ENCODE results near the gene CXCR4. TPM values are rescaled to one million over a fixed set of nuclear protein-coding genes. Genes with fewer than 3 reads are reported as not detected.

CXCR4 gene
- total RNA-seq, 1 experiment from 2014 or later: 1.3 TPM

DNA sequence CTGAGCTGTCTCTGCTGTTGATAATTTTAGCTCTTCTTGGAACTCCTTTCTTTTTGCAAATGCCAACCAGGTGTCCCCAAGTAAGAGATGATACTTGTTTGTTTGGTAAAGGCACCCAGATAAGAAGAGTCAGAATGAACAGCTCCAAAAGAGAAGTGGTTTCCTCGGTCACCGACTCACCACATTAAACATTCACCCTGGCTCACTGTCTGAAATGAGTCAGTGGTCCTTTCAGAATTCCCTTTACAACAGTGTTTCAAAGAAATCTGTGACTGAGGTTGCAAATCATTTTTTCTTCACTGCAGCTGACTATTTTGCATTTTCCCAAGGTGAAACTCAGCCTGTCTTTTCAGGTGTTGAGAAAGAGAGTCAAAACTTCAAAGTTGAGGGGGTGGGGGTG lies 16.2 kb upstream of the CXCR4 start (continued):
- TF ChIP-seq, protein P1, sequence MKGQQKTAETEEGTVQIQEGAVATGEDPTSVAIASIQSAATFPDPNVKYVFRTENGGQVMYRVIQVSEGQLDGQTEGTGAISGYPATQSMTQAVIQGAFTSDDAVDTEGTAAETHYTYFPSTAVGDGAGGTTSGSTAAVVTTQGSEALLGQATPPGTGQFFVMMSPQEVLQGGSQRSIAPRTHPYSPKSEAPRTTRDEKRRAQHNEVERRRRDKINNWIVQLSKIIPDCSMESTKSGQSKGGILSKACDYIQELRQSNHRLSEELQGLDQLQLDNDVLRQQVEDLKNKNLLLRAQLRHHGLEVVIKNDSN (CRISPR knock-in tag; IDR thresholded peaks at IDR 0.05): no peak

DNA sequence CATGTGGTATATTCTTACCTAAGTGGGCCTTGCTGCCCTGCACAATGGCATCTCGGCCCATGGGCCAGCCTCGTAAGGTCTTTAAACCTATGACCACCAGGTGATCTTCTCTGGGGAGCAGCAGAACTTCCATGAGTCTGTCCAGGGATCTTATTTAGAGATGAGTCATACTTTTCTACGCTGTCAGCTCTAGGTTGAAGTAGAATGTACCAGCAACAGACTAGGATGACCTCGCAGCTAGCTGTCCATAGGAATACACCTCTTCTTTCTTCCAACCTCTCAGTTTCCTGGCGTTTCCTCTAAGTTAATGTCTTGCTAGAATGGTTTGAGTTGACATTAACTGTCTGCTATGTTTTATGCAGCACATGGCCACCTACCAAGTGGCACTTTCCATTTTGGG lies 15.6 kb upstream of the CXCR4 start:
- Mint-ChIP-seq H3K36me3 (no peaks in the 10 kb centered on the region), H3K4me3 (no peak overlapping the region), H3K27ac (no peak overlapping the region), H3K27me3 (ENCODE audit: low read depth) (no peaks in the 10 kb centered on the region), H3K4me1 (peaks cover 8% of the 10 kb centered on the region), H3K9me3 (no peaks in the 10 kb centered on the region)
- ChIA-PET POLR2A (no interaction called here), CTCF (no interaction called here)
- DNase-seq (ENCODE audit: low spot score) (no peak), ATAC-seq (no peak)
- TF ChIP-seq, protein P2, sequence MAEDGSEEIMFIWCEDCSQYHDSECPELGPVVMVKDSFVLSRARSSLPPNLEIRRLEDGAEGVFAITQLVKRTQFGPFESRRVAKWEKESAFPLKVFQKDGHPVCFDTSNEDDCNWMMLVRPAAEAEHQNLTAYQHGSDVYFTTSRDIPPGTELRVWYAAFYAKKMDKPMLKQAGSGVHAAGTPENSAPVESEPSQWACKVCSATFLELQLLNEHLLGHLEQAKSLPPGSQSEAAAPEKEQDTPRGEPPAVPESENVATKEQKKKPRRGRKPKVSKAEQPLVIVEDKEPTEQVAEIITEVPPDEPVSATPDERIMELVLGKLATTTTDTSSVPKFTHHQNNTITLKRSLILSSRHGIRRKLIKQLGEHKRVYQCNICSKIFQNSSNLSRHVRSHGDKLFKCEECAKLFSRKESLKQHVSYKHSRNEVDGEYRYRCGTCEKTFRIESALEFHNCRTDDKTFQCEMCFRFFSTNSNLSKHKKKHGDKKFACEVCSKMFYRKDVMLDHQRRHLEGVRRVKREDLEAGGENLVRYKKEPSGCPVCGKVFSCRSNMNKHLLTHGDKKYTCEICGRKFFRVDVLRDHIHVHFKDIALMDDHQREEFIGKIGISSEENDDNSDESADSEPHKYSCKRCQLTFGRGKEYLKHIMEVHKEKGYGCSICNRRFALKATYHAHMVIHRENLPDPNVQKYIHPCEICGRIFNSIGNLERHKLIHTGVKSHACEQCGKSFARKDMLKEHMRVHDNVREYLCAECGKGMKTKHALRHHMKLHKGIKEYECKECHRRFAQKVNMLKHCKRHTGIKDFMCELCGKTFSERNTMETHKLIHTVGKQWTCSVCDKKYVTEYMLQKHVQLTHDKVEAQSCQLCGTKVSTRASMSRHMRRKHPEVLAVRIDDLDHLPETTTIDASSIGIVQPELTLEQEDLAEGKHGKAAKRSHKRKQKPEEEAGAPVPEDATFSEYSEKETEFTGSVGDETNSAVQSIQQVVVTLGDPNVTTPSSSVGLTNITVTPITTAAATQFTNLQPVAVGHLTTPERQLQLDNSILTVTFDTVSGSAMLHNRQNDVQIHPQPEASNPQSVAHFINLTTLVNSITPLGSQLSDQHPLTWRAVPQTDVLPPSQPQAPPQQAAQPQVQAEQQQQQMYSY (CRISPR knock-in tag; IDR thresholded peaks at IDR 0.05): no peak
- no peak for TF ChIP-seq MYBL2 (CRISPR knock-in tag; IDR thresholded peaks at IDR 0.05)
- no peak for TF ChIP-seq EMX1 (CRISPR knock-in tag; IDR thresholded peaks at IDR 0.05)
- no peak for TF ChIP-seq ZNF219 (CRISPR knock-in tag; IDR thresholded peaks at IDR 0.05; ENCODE audit: borderline replicate concordance)
- no peak for TF ChIP-seq ETV6 (CRISPR knock-in tag; IDR thresholded peaks at IDR 0.05)
- TF ChIP-seq TP53 (CRISPR knock-in tag; IDR thresholded peaks at IDR 0.05): no peak
- no peak for TF ChIP-seq NR1H2 (CRISPR knock-in tag; IDR thresholded peaks at IDR 0.05)
- TF ChIP-seq, protein P3, sequence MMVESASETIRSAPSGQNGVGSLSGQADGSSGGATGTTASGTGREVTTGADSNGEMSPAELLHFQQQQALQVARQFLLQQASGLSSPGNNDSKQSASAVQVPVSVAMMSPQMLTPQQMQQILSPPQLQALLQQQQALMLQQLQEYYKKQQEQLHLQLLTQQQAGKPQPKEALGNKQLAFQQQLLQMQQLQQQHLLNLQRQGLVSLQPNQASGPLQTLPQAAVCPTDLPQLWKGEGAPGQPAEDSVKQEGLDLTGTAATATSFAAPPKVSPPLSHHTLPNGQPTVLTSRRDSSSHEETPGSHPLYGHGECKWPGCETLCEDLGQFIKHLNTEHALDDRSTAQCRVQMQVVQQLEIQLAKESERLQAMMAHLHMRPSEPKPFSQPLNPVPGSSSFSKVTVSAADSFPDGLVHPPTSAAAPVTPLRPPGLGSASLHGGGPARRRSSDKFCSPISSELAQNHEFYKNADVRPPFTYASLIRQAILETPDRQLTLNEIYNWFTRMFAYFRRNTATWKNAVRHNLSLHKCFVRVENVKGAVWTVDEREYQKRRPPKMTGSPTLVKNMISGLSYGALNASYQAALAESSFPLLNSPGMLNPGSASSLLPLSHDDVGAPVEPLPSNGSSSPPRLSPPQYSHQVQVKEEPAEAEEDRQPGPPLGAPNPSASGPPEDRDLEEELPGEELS (CRISPR knock-in tag; IDR thresholded peaks at IDR 0.05): no peak
- TF ChIP-seq CBFB (CRISPR knock-in tag; IDR thresholded peaks at IDR 0.05; ENCODE audit: low read depth): no peak
- TF ChIP-seq PRRX2 (CRISPR knock-in tag; IDR thresholded peaks at IDR 0.05): no peak
- TF ChIP-seq, protein P4, sequence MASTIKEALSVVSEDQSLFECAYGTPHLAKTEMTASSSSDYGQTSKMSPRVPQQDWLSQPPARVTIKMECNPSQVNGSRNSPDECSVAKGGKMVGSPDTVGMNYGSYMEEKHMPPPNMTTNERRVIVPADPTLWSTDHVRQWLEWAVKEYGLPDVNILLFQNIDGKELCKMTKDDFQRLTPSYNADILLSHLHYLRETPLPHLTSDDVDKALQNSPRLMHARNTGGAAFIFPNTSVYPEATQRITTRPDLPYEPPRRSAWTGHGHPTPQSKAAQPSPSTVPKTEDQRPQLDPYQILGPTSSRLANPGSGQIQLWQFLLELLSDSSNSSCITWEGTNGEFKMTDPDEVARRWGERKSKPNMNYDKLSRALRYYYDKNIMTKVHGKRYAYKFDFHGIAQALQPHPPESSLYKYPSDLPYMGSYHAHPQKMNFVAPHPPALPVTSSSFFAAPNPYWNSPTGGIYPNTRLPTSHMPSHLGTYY (CRISPR knock-in tag; IDR thresholded peaks at IDR 0.05): no peak
- TF ChIP-seq, protein P5, sequence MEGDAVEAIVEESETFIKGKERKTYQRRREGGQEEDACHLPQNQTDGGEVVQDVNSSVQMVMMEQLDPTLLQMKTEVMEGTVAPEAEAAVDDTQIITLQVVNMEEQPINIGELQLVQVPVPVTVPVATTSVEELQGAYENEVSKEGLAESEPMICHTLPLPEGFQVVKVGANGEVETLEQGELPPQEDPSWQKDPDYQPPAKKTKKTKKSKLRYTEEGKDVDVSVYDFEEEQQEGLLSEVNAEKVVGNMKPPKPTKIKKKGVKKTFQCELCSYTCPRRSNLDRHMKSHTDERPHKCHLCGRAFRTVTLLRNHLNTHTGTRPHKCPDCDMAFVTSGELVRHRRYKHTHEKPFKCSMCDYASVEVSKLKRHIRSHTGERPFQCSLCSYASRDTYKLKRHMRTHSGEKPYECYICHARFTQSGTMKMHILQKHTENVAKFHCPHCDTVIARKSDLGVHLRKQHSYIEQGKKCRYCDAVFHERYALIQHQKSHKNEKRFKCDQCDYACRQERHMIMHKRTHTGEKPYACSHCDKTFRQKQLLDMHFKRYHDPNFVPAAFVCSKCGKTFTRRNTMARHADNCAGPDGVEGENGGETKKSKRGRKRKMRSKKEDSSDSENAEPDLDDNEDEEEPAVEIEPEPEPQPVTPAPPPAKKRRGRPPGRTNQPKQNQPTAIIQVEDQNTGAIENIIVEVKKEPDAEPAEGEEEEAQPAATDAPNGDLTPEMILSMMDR (IDR thresholded peaks at IDR 0.05): no peak
- TF ChIP-seq, protein P6, sequence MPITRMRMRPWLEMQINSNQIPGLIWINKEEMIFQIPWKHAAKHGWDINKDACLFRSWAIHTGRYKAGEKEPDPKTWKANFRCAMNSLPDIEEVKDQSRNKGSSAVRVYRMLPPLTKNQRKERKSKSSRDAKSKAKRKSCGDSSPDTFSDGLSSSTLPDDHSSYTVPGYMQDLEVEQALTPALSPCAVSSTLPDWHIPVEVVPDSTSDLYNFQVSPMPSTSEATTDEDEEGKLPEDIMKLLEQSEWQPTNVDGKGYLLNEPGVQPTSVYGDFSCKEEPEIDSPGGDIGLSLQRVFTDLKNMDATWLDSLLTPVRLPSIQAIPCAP (CRISPR knock-in tag; IDR thresholded peaks at IDR 0.05): no peak
- TF ChIP-seq OVOL2 (CRISPR knock-in tag; IDR thresholded peaks at IDR 0.05; ENCODE audit: borderline replicate concordance): no peak
- TF ChIP-seq ELF4 (CRISPR knock-in tag; IDR thresholded peaks at IDR 0.05; ENCODE audit: low read depth): no peak
- TF ChIP-seq SMAD4 (CRISPR knock-in tag; IDR thresholded peaks at IDR 0.05): no peak
- no peak for TF ChIP-seq NR3C1 (CRISPR knock-in tag; conservative IDR thresholded peaks at IDR 0.05; ENCODE audit: low read depth)

All from WTC11 (cell line).